ENCODE data around the gene EFCAB13.
A peak's percentile ranks its signal among the peaks of the same experiment; 100 is the strongest.
"Not testable (repeated sequence)": the region's sequence is repeated elsewhere in the genome, so short reads cannot be mapped to it uniquely, and the experiment has no call there.

Gene EFCAB13

DNA sequence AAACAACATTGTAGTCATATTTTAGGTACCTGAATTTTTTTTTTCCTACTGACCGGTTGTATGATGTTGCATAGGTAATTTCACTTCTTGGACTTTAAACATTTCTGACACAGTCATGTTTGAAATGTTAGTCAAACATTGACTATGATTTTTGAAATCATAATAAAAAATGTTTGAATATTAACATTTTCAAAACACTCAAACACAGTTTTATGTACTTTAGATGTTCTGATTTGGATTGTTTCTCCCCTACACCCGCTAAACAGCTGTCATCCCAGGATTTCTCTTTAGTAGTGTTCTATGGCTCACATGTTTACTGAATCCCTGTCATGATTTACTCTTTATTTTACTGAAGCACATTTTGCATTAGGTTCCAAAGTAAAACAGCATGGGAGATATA lies 104.2 kb downstream of the EFCAB13 start:
- DNase-seq, result peak; percentile 52

- DNase-seq, result not testable (repeated sequence)
Observed at GRCh38 chr17:47432240-47432639, 108.5 kb downstream of the EFCAB13 start.

DNA sequence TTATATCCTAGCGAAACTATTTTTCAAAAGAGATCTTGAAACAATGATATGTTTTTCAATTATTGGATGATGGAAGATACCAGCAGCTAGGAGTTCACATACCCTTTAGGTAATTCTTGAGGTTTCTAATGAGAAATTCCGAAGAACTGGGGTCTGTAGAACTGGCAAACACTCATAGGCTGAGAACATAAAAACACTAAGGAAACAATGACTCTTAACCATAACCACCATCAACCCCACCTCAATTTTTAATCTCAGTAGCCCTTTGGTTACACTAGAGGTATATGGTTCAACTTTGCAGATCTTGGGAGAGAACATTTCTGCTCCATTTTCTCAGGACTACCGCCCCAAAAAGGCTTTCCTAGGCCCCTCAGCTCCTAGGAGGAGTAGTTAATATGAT lies 141.4 kb downstream of the EFCAB13 start:
- DNase-seq, result no peak

GRCh38 chr17:47466976-47467375 lies 143.2 kb downstream of the EFCAB13 start:
- not testable (repeated sequence) for DNase-seq

GRCh38 chr17:47470836-47471235 lies 147.1 kb downstream of the EFCAB13 start:
- DNase-seq, result no peak

DNA sequence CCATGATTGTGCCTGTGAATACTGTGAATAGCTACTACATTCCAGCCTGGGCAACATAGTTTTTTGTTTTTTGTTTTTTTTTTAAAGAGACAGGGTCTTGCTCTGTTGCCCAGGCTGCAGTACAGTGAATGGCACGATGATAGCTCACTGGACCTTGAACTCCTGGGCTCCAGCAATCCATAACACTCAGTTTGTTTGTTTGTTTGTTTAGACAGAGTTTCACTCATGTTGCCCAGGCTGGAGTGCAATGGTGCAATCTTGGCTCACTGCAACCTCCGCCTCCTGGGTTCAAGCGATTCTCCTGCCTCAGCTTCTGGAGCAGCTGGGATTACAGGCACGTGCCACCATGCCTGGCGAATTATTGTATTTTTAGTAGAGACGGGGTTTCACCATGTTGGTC lies 148.3 kb downstream of the EFCAB13 start:
- not testable (repeated sequence) for DNase-seq

All from DMS53 (cell line).